Effector memory CD8-positive, alpha-beta T cell (primary cell): ENCODE results near the gene STAT4.

Source experiments
- ATAC-seq: fragments of 150-1000 bp; cut with Tn5 transposase; replicated peaks from 2 replicates; pipeline ENCODE4 v1.10.0; 2021; ENCODE audit warnings: mild to moderate bottlenecking, moderate library complexity
- DNase-seq, 3 experiments: peaks; one replicate each; pipeline ENCODE4 v3.0.0; 2021
- H3K27ac Mint-ChIP-seq, 2 donors: one replicate each; pipeline ENCODE4 v1.8.0; 2022; ENCODE audit warnings: mild to moderate bottlenecking in 2 of 2, mixed read lengths in 2 of 2, moderate library complexity in 2 of 2
- H3K27me3 Mint-ChIP-seq, 2 donors: one replicate each; pipeline ENCODE4 v1.8.0; 2022; ENCODE audit warnings: mixed read lengths in 2 of 2
- H3K36me3 Mint-ChIP-seq: one replicate; pipeline ENCODE4 v1.8.0; 2022; ENCODE audit warnings: mild to moderate bottlenecking, moderate library complexity, mixed read lengths; ENCODE audit not compliant: insufficient read depth
- H3K4me1 Mint-ChIP-seq, 2 donors: one replicate each; pipeline ENCODE4 v1.8.0; 2022; ENCODE audit warnings: low read depth in 2 of 2, mixed read lengths in 2 of 2
- H3K4me3 Mint-ChIP-seq, 2 donors: one replicate each; pipeline ENCODE4 v1.8.0; 2022; ENCODE audit warnings: mild to moderate bottlenecking in 2 of 2, mixed read lengths in 2 of 2, moderate library complexity in 2 of 2
- H3K9me3 Mint-ChIP-seq, 2 donors: one replicate each; pipeline ENCODE4 v1.8.0; 2022; ENCODE audit warnings: mixed read lengths in 2 of 2

The STAT4 gene

GRCh38 chr2:190987938-190988337 lies 162.9 kb downstream of the STAT4 start:
- Mint-ChIP-seq H3K9me3 (no peaks in the 10 kb centered on the region), H3K4me1 (peaks cover 8% of the 10 kb centered on the region in 2 donors), H3K27ac (peak overlapping the region in 1 of 2 donors; percentile 49)

DNA sequence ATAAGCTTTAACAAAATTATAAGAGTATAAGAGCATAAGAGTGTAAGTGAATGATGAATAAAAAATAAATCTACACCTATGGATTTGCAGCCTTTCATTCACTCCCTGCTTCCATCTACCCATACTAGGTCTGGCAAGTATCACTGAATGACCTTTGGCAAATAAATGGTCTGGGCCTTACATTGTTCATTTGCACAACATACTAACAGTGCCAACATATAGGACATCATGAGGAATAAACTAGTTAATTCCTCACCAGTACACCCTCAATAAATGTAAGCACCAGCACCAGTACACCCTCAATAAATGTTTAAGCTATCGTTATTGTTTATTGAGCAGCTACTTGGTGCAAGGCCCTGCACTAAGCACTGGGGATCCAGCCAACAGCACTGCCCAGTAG lies 163.7 kb downstream of the STAT4 start:
- H3K4me1 Mint-ChIP-seq = peaks cover 8 to 9% of the 10 kb centered on the region in 2 donors
- peaks cover 100% of the 10 kb centered on the region for H3K36me3 Mint-ChIP-seq

More at GRCh38 chr2:190987938-190988337, 162.9 kb downstream of the STAT4 start:
- ATAC-seq = no peak
- H3K4me3 Mint-ChIP-seq = no peak overlapping the region
- no peaks in the 10 kb centered on the region for H3K27me3 Mint-ChIP-seq
- peaks cover 100% of the 10 kb centered on the region for H3K36me3 Mint-ChIP-seq
- no peak for DNase-seq

DNA sequence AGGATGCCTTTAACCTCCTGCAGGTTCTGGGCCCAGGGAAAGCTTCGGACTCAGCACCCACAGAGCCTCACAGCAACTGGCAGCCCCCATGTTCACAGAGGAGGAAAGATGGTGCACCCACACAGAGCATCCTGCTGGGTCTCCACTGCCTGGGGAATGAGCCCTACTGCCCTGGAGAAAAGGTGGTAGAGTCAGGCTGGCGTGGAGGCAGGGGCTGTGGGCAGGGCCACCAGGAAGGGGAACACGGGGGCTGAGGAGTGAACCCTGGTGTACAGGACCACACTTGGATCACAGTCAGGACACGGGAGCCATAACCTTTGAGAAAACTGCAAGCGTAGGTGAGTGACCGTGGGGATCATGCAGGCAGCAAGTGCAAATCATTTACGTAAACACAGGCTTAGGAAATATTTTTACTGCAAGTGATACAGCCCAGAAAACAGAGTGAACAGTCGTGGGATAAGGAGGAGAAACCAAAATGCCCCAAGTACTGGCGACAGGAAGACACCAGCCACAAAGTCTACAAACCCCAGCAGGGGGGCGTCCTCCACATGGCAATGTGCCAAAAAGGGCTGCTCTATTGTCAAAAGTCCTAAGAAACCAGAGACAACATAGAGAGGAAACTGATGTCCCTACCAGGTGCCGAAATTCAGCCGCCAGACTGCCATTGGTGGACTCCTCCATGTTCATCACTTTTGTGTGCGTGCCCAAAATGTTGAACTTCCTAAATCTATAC lies 164.4 kb downstream of the STAT4 start:
- H3K4me3 Mint-ChIP-seq = no peak overlapping the region
- H3K27ac Mint-ChIP-seq = peak overlapping the region; percentile 44 to 70
- H3K9me3 Mint-ChIP-seq = no peaks in the 10 kb centered on the region
- ATAC-seq (no peak), DNase-seq (no peak)
- H3K27me3 Mint-ChIP-seq = no peaks in the 10 kb centered on the region
- H3K36me3 Mint-ChIP-seq = peaks cover 100% of the 10 kb centered on the region
- peaks cover 8 to 9% of the 10 kb centered on the region in 2 donors for H3K4me1 Mint-ChIP-seq

More for the DNA sequence above, 163.7 kb downstream of the STAT4 start:
- Mint-ChIP-seq H3K4me3 (no peak overlapping the region), H3K9me3 (no peaks in the 10 kb centered on the region), H3K27me3 (no peaks in the 10 kb centered on the region), H3K27ac (peak overlapping the region in 1 of 2 donors; percentile 49)
- ATAC-seq (no peak), DNase-seq (no peak)

DNA sequence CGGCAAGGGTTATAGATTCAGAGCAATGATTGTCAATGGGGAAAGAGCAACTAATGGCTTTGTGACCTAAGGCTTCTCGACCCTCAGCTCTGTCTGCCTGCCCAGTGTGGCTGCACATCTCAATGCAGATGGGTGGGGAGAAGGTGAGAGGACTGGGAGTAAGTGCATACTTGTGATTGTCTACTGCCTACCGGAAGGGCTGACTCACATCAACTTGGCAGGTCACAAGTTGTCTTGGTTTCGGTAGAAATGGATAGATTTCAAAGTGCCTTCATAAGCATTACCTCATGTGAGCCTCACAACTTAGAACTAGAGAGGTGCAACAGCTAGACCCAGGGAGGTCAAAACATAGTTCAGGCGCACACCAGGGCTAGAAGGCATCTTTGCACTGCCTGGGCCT lies 166.2 kb downstream of the STAT4 start:
- Mint-ChIP-seq H3K9me3 (no peaks in the 10 kb centered on the region), H3K4me3 (no peak overlapping the region), H3K36me3 (peaks cover 100% of the 10 kb centered on the region), H3K27me3 (no peaks in the 10 kb centered on the region), H3K4me1 (peaks cover 7 to 12% of the 10 kb centered on the region in 2 donors), H3K27ac (peak overlapping the region; percentile 25 to 83)
- no peak for DNase-seq
- ATAC-seq = peak; percentile 58

DNA sequence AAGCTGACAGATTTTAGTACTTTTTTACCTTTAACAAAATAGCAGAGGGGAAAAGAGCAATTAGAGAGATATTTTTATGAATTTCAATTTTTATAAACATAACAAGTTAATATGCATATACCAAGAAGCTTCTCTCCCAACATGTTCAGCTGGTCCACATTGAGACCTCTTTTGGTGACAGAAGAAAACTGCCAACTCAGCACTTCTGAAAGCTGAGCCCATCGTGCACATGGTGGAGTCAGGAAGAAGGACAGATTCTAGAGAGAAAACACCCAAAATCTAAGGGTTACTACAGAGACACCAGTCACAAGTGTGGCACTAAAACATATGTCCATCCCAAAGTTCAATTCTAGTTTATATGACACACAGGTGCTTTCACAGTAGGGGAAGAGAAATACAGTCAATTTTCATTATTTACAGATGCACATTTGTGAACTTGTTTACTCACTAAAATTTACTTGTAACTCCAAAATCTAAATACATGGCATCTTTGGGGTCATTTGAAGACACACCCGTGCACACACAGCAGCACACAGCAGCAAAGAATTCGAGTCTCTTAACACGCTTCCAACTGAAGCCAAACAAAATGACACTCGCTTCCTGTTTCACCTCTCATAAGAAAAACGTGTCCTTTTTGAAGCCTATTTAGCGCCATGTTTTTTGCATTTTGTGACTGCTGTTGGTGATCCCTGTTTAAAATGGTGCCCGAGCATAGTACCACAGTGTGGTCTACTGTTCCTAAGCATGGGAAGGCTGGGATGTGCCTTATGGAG lies 168.3 kb downstream of the STAT4 start:
- Mint-ChIP-seq H3K27me3 (no peaks in the 10 kb centered on the region), H3K27ac (peak overlapping the region in 1 of 2 donors; percentile 83), H3K9me3 (no peaks in the 10 kb centered on the region), H3K36me3 (peaks cover 100% of the 10 kb centered on the region), H3K4me3 (no peak overlapping the region), H3K4me1 (peaks cover 4 to 11% of the 10 kb centered on the region in 2 donors)
- ATAC-seq = no peak
- no peak for DNase-seq

DNA sequence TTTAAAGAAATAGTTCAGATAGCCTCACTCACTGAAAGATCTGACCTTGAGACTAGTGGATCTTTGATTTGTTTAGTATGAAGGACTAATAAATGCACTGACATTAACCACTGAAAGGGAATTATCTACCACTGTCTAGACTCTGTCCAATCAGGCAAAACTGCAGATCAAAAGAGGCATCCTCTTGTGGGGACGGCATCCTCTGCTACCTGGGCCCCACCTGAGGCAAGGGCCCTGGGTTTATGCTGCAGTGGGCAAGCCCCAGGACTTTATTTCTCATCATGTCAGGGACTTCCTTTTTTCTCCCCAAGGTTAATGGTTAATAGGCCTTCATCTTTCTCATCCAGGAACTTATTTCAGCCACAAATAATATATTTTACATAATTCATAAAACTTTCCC lies 169.1 kb downstream of the STAT4 start:
- no peak for DNase-seq
- Mint-ChIP-seq H3K27ac (peak overlapping the region in 1 of 2 donors; percentile 83), H3K9me3 (no peaks in the 10 kb centered on the region), H3K27me3 (no peaks in the 10 kb centered on the region), H3K36me3 (peaks cover 98% of the 10 kb centered on the region), H3K4me3 (no peak overlapping the region), H3K4me1 (peaks cover 3 to 11% of the 10 kb centered on the region in 2 donors)
- ATAC-seq = no peak

GRCh38 chr2:190981333-190981732 lies 169.5 kb downstream of the STAT4 start:
- Mint-ChIP-seq H3K27ac (peak overlapping the region; percentile 79 to 83), H3K36me3 (peaks cover 98% of the 10 kb centered on the region), H3K4me1 (peaks cover 3 to 11% of the 10 kb centered on the region in 2 donors), H3K9me3 (no peaks in the 10 kb centered on the region), H3K27me3 (no peaks in the 10 kb centered on the region), H3K4me3 (no peak overlapping the region)
- DNase-seq (no peak), ATAC-seq (no peak)

DNA sequence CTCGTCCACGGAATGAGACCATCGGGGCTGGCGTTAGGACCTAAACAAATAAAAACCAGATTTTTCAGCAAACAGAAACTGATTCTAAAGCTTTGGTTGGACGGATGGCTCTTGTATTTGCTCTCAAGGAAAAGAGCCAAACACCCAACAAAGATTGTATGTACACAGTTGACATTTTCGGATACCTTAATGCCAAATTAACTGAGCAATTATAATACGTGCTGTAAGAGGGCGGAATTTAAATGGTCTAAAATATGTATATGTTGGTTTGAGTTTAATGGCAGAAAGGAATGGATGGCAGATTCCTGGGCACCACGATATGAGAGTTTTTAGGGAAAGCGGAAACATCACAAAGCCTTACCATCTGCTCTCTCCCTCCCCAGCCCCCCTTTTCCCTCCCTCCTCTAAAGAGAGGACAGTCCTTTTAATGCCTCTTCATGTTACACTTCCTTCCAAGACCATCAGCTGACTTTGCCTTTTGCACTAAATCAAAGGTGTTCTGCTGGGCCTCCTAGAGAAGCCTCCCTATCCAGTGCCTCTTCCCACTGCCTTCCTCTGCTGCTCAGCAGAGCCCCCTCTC lies 170.1 kb downstream of the STAT4 start:
- DNase-seq (no peak), ATAC-seq (no peak)
- no peaks in the 10 kb centered on the region for H3K27me3 Mint-ChIP-seq
- no peak overlapping the region for H3K4me3 Mint-ChIP-seq
- peaks cover 98% of the 10 kb centered on the region for H3K36me3 Mint-ChIP-seq
- H3K27ac Mint-ChIP-seq = peak overlapping the region; percentile 77 to 79
- H3K4me1 Mint-ChIP-seq = peaks cover 3 to 8% of the 10 kb centered on the region in 2 donors
- no peaks in the 10 kb centered on the region for H3K9me3 Mint-ChIP-seq

- Mint-ChIP-seq H3K9me3 (no peaks in the 10 kb centered on the region), H3K4me1 (peaks cover 3 to 8% of the 10 kb centered on the region in 2 donors)
Observed at GRCh38 chr2:190979906-190980629, 170.7 kb downstream of the STAT4 start.

More at GRCh38 chr2:190979906-190980629, 170.7 kb downstream of the STAT4 start:
- no peak for ATAC-seq
- Mint-ChIP-seq H3K36me3 (peaks cover 98% of the 10 kb centered on the region), H3K4me3 (no peak overlapping the region), H3K27ac (peak overlapping the region; percentile 47 to 77), H3K27me3 (no peaks in the 10 kb centered on the region)
- no peak for DNase-seq
